Left cardiac atrium (tissue), 4 donors: Measurements from ENCODE around the gene AFF2. TPM values are rescaled to one million over a fixed set of nuclear protein-coding genes. Genes with fewer than 3 reads are reported as not detected.

ENCODE experiments used
- ATAC-seq, 2 donors: fragments of 200-7000 bp; cut with Tn5 transposase; one replicate each; pipeline ENCODE4 v1.9.1; 2020; ENCODE audit warnings: mild to moderate bottlenecking in 2 of 2, moderate library complexity in 2 of 2
- DNase-seq: peaks from one replicate; pipeline ENCODE4 v3.0.0-alpha.2; 2020
- intact Hi-C, 2 donors: fragments of 100-400 bp; cut with DNase I; formaldehyde crosslinking; loops; one replicate each; pipeline versions ENCODE4 v1.14.1 to v1.15.1; 2022 to 2023
- total RNA-seq, 2 donors: library from RNA; stranded (reverse); fragmentation: NEBNext Ultra II Directional; extraction: Animal tissue kit (Norgen Biotek cat#: 25700); gene quantifications; one replicate each; pipeline ENCODE4 v1.2.1, GENCODE V29; 2021
- donor health status: DM: no; HTN: yes; CAD: no.
- donor health status: DM: no; HTN: yes; CAD: no; lungs with severe emphysema.
- donor health status: DM: yes; HTN: yes; CAD: no.
- donor health status: Dilated cardiomyopathy.

AFF2 gene
- total RNA-seq, 2 donors from 2014 or later: 0.80 to 0.81 TPM

- intact Hi-C loops: no loop called here
- DNase-seq: no peak
- ATAC-seq: no peak
Measured at GRCh38 chrX:149010013-149010852, 509.8 kb downstream of the AFF2 start.

DNA sequence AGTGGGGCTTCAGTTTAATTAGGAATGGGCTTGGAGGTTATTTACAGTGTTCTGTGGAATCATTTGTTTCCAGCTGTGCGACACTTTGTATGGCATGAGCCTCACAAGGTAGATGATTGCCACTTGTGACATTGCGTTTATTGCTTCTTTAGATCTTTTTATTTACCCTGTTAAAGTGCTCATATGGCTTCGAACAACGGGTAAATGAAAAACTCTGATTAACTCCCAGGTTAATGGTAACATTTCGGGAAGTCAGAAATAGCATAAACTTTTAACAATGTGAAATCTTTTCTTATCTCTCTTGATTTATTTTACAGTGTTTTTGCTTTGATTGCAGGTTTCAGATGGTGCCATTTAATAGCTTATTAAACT, 510.4 kb downstream of the AFF2 start:
- no peak for DNase-seq
- ATAC-seq: no peak
- intact Hi-C loops: no loop called here

- ATAC-seq: no peak
- no peak for DNase-seq
Measured at GRCh38 chrX:149013081-149013480, 512.7 kb downstream of the AFF2 start.

DNA sequence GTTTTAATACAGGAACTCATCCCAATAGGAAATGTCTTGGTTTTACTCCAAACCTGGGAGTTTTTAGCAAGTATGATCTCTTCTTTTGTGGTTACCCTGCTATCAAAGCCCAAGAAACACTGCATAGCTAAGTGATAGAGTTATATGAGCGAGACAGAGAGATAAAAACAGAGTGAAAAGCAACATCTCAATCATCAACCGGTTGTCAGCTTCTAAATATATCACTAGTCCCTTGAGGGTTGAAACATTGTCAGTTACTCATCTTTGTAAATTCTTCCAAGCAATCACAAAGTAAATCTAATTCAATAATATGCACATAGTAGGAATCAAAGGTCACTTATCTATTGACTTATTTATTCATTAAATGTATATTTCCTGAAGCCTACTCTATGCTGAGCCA, 520.7 kb downstream of the AFF2 start:
- ATAC-seq (no peak), DNase-seq (no peak)
- intact Hi-C loops: no loop called here

More at GRCh38 chrX:149013081-149013480, 512.7 kb downstream of the AFF2 start:
- intact Hi-C loops: no loop called here

GRCh38 chrX:149022485-149022884, 522.1 kb downstream of the AFF2 start:
- intact Hi-C loops: no loop called here
- DNase-seq: no peak
- no peak for ATAC-seq

- intact Hi-C loops: no loop called here
- ATAC-seq (no peak), DNase-seq (no peak)
Measured at GRCh38 chrX:149032449-149032848, 532.0 kb downstream of the AFF2 start.

- DNase-seq (no peak), ATAC-seq (no peak)
- intact Hi-C loops: loop anchor here in 1 of 2 donors (5.0 kb wide), 1 partner anchor 839 kb away; no protein-coding TSS in a partner anchor
Measured at GRCh38 chrX:149036086-149036485, 535.7 kb downstream of the AFF2 start.

GRCh38 chrX:149037281-149037870, 537.0 kb downstream of the AFF2 start:
- no peak for ATAC-seq
- intact Hi-C loops: loop anchor here in 1 of 2 donors (5.0 kb wide), 1 partner anchor 840 kb away; no protein-coding TSS in a partner anchor
- no peak for DNase-seq

- no peak for DNase-seq
- intact Hi-C loops: loop anchor here in 1 of 2 donors (5.0 kb wide), 1 partner anchor 842 kb away; no protein-coding TSS in a partner anchor
Measured at GRCh38 chrX:149039057-149039456, 538.6 kb downstream of the AFF2 start.

DNA sequence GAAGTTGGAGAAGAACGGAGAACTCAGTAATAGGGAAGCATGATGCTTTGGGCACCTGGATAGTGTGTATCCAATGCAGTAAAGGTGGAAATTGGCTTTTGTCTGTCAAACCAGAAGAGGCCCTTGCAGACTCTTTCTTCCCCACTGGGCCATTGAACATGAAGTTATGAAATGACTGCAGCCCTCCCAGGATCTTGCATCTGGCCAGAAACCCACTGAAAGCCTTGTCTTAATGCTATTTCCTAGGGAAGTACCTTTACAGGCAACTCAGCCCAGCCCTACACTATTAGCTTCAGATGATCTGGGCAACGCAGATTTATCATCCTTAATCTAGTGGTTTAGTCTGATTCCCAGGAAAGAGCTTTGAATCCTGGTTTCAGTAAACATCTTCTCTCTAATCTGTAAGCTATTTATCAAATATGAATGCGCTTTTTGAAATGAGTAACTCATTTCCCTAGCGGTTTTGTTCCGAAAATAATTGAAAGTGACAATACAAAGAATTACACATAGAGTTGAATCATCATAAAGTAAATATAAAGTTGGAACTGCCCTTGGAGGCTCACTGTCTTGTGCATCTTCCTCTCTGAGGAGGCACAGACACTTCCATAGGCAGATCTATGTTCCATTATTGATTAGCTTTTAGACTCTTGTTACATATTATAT, 540.6 kb downstream of the AFF2 start:
- DNase-seq (no peak), ATAC-seq (no peak)
- intact Hi-C loops: no loop called here

More at GRCh38 chrX:149039057-149039456, 538.6 kb downstream of the AFF2 start:
- no peak for ATAC-seq

DNA sequence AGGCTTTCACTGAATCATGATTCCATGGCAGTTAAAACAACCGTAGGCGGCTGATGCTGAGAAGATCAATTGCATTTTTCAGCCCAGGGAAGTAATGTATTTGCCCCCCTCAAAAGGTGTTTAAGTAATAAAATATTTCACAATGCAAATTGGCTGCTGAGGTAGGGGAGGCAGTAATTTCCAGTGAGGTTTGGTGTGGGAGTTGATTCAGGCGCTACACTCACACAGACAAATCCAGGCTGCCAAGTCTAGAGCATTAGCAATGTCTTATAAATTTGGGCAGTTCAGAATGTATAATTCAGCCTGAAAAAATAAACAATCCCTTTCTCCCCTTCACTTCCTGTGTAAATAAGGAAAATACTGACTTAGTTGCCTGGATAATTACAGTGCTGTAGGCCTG, 543.0 kb downstream of the AFF2 start:
- ATAC-seq (no peak), DNase-seq (no peak)
- intact Hi-C loops: no loop called here

- intact Hi-C loops: no loop called here
- DNase-seq (no peak), ATAC-seq (no peak)
Measured at GRCh38 chrX:149044471-149044870, 544.1 kb downstream of the AFF2 start.

DNA sequence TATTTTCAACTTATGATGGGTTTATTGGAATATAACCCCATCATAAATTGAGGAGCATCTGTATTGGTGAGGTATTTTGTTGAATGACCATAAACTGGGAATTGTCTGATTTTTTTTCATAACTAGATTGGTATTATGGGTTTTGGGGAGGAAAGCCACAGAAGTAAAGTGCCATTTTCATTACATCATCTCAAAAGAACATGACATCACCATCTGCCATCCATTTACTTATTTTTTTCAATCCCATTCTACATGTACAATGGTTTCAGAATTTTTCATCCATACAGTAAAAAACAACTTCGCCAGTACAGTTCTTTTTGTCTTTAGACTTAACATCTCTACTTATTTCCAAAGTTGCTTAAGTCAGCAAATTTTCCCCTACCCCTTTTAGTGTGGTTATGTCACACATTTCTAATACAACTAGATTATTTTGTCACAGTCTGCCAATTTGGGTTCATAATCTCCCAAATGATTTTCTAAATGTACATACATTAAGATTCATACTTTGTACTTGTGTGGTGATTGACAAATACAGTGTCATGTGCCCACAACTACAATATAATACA, 545.3 kb downstream of the AFF2 start:
- DNase-seq (no peak), ATAC-seq (no peak)
- intact Hi-C loops: no loop called here
